HepG2 (cell line): ENCODE measurements around the gene NIPAL3.

ENCODE experiments used
- POLR2A ChIP-seq, 2 experiments: IDR thresholded peaks; 2 replicates each; pipeline ENCODE4 v1.6.1; 2011; ENCODE audit warnings: low read depth in 2 of 2, low read length in 2 of 2, mild to moderate bottlenecking in 1 of 2, moderate library complexity in 1 of 2; ENCODE audit not compliant: insufficient read depth in 1 of 2
- RAD21 ChIP-seq: fragments of 450-650 bp; formaldehyde crosslinking; IDR thresholded peaks from 2 replicates; pipeline ENCODE4 v1.5.0; 2020; ENCODE audit warnings: mild to moderate bottlenecking
- SIN3A ChIP-seq: IDR thresholded peaks from 2 replicates; pipeline ENCODE4 v1.6.1; 2011; ENCODE audit warnings: low read depth, mild to moderate bottlenecking, control low read depth, low read length, borderline replicate concordance
- YY1 ChIP-seq: IDR thresholded peaks from 2 replicates; pipeline ENCODE4 v1.6.1; 2011; ENCODE audit warnings: low read length, low read depth, moderate library complexity, mild to moderate bottlenecking; ENCODE audit not compliant: insufficient read depth, insufficient replicate concordance
- ZSCAN25 ChIP-seq: sonication (generic); formaldehyde crosslinking; IDR thresholded peaks from 2 replicates; pipeline ENCODE4 v1.8.0; 2022; ENCODE audit warnings: mild to moderate bottlenecking, missing genetic modification reagents
- TF ChIP-seq, protein P1 (sequence below): sonication (generic); formaldehyde crosslinking; IDR thresholded peaks from 2 replicates; pipeline ENCODE4 v1.4.0; 2020; ENCODE audit warnings: mild to moderate bottlenecking, low read depth, missing genetic modification reagents
- TF ChIP-seq, protein P2 (sequence below): sonication (generic); formaldehyde crosslinking; IDR thresholded peaks from 2 replicates; pipeline ENCODE4 v1.4.0; 2020; ENCODE audit warnings: missing genetic modification reagents, borderline replicate concordance
- TF ChIP-seq, protein P3 (sequence below): sonication (generic); formaldehyde crosslinking; IDR thresholded peaks from 2 replicates; pipeline ENCODE4 v1.5.0; 2020; ENCODE audit warnings: mild to moderate bottlenecking, missing genetic modification reagents, moderate library complexity

DNA sequence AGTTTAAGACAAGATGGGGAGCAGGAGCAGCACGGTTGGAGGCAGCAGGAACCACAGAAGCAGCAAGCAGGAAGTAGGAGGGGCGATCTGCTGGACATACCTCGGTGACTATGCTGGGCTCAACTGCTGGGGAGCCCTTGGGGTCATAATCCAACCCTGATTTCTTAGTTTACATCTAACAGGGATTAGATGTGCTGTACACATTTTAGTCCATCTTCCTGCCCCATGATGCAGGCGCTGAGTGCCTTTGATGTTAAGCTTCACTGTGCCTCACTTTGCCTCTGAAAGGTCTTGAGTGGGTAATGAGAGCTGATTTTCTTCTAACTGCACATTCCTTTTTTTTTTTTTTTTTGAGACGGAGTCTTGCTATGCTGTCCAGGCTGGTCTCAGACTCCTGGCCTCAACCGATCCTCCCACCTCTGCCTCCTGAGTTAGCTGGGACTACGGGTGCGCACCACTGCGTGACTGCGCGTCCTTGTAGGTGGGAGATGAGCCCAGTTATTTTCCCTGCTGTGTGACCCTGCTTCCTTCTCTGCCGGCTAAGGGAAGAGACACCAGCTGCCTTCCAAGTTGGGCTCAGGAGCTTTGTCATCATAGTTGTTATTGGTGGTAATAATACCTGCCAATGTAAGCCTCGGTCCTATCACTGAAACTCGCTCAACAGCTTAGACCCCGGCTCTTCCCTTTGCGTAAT is 85.9 kb downstream of the NIPAL3 start:
- TF ChIP-seq, protein P1, sequence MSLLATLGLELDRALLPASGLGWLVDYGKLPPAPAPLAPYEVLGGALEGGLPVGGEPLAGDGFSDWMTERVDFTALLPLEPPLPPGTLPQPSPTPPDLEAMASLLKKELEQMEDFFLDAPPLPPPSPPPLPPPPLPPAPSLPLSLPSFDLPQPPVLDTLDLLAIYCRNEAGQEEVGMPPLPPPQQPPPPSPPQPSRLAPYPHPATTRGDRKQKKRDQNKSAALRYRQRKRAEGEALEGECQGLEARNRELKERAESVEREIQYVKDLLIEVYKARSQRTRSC (CRISPR knock-in tag) = no peak
- no peak for TF ChIP-seq ZSCAN25
- TF ChIP-seq, protein P2, sequence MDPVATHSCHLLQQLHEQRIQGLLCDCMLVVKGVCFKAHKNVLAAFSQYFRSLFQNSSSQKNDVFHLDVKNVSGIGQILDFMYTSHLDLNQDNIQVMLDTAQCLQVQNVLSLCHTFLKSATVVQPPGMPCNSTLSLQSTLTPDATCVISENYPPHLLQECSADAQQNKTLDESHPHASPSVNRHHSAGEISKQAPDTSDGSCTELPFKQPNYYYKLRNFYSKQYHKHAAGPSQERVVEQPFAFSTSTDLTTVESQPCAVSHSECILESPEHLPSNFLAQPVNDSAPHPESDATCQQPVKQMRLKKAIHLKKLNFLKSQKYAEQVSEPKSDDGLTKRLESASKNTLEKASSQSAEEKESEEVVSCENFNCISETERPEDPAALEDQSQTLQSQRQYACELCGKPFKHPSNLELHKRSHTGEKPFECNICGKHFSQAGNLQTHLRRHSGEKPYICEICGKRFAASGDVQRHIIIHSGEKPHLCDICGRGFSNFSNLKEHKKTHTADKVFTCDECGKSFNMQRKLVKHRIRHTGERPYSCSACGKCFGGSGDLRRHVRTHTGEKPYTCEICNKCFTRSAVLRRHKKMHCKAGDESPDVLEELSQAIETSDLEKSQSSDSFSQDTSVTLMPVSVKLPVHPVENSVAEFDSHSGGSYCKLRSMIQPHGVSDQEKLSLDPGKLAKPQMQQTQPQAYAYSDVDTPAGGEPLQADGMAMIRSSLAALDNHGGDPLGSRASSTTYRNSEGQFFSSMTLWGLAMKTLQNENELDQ = no peak
- TF ChIP-seq, protein P3, sequence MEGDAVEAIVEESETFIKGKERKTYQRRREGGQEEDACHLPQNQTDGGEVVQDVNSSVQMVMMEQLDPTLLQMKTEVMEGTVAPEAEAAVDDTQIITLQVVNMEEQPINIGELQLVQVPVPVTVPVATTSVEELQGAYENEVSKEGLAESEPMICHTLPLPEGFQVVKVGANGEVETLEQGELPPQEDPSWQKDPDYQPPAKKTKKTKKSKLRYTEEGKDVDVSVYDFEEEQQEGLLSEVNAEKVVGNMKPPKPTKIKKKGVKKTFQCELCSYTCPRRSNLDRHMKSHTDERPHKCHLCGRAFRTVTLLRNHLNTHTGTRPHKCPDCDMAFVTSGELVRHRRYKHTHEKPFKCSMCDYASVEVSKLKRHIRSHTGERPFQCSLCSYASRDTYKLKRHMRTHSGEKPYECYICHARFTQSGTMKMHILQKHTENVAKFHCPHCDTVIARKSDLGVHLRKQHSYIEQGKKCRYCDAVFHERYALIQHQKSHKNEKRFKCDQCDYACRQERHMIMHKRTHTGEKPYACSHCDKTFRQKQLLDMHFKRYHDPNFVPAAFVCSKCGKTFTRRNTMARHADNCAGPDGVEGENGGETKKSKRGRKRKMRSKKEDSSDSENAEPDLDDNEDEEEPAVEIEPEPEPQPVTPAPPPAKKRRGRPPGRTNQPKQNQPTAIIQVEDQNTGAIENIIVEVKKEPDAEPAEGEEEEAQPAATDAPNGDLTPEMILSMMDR (CRISPR knock-in tag) = no peak
- TF ChIP-seq SIN3A = no peak
- TF ChIP-seq RAD21 = no peak
- TF ChIP-seq YY1 = no peak
- no peak for TF ChIP-seq POLR2A (IDR thresholded peaks at IDR 0.05; ENCODE audit: insufficient read depth in 1 of 2, low read depth in 2 of 2, low read length in 2 of 2)
